Fibroblast of the aortic adventitia (primary cell): ENCODE data around the gene FARP2. TPM values are rescaled to one million over a fixed set of nuclear protein-coding genes. Genes with fewer than 3 reads are reported as not detected.
A peak's percentile ranks its signal among the peaks of the same experiment; 100 is the strongest.

Experiments
- DNase-seq: peaks from one replicate; pipeline ENCODE4 v3.0.0-alpha.2; 2010; ENCODE audit warnings: low read depth
- H3K4me3 ChIP-seq: 2 replicates; pipeline ENCODE4 v1.5.1; 2011; ENCODE audit warnings: low read depth, mild to moderate bottlenecking, control low read depth, low read length, moderate library complexity
- total RNA-seq: library from RNA; depleted of rRNA; stranded (reverse); fragments of >200 nt; gene quantifications from 2 replicates; pipeline ENCODE4 v1.2.3, GENCODE V29; 2012; ENCODE audit warnings: low replicate concordance
- TF ChIP-seq, protein P1 (sequence below): IDR thresholded peaks from 2 replicates; pipeline ENCODE4 v1.5.1; 2011; ENCODE audit warnings: mild to moderate bottlenecking, low read length, control low read depth, inconsistent platforms; ENCODE audit not compliant: insufficient read depth

FARP2 gene
- total RNA-seq, 1 donor, result 41.0 TPM

- peak; percentile 66 for DNase-seq
- TF ChIP-seq, protein P1, sequence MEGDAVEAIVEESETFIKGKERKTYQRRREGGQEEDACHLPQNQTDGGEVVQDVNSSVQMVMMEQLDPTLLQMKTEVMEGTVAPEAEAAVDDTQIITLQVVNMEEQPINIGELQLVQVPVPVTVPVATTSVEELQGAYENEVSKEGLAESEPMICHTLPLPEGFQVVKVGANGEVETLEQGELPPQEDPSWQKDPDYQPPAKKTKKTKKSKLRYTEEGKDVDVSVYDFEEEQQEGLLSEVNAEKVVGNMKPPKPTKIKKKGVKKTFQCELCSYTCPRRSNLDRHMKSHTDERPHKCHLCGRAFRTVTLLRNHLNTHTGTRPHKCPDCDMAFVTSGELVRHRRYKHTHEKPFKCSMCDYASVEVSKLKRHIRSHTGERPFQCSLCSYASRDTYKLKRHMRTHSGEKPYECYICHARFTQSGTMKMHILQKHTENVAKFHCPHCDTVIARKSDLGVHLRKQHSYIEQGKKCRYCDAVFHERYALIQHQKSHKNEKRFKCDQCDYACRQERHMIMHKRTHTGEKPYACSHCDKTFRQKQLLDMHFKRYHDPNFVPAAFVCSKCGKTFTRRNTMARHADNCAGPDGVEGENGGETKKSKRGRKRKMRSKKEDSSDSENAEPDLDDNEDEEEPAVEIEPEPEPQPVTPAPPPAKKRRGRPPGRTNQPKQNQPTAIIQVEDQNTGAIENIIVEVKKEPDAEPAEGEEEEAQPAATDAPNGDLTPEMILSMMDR, result no peak
- peak overlapping the region; percentile 33 for H3K4me3 ChIP-seq
Observed at GRCh38 chr2:241354668-241355658, 1.1 kb upstream of the FARP2 start.

- TF ChIP-seq, protein P1, result no peak
- DNase-seq, result no peak
- peak overlapping the region; percentile 74 for H3K4me3 ChIP-seq
Observed at GRCh38 chr2:241356871-241357260, 781 bp downstream of the FARP2 start.

- H3K4me3 ChIP-seq, result peak overlapping the region; percentile 74
- TF ChIP-seq, protein P1, result no peak
- DNase-seq, result no peak
Observed at GRCh38 chr2:241357531-241357930, 1.4 kb downstream of the FARP2 start.

- TF ChIP-seq, protein P1, result no peak
- no peak for DNase-seq
- H3K4me3 ChIP-seq, result no peak overlapping the region
Observed at GRCh38 chr2:241358470-241358869, 2.4 kb downstream of the FARP2 start.

- H3K4me3 ChIP-seq, result no peak overlapping the region
- TF ChIP-seq, protein P1, result no peak
- DNase-seq, result no peak
Observed at GRCh38 chr2:241359481-241360045, 3.5 kb downstream of the FARP2 start.

DNA sequence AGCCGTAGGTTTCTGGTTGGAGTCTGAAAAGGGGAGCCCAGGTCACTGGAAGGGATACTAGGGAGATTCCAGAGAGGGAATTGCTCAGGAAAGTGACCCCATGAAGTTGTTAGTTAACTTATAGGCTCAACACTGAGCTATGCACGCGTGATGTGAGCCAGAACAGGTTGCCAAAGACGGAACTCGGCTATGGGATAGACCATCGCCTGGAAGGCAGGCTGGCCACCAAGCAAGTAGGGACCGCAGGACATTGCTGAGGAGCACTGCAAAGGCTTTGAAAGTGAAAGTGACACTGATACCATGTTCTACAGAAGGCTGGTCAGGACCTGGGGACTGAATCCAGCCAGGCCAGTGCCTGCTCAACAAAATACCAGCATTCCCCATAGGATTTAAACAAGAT is 7.3 kb downstream of the FARP2 start:
- H3K4me3 ChIP-seq, result no peak overlapping the region
- DNase-seq, result no peak
- TF ChIP-seq, protein P1, result no peak
